HG03280 (cell line): ENCODE data around the gene KDM8.
"Not testable (repeated sequence)": the region's sequence is repeated elsewhere in the genome, so short reads cannot be mapped to it uniquely, and the experiment has no call there.

ENCODE experiments used
- ATAC-seq: cut with Tn5 transposase; IDR thresholded peaks from one replicate; pipeline ENCODE4 v1.9.1; 2021; ENCODE audit warnings: mild to moderate bottlenecking, moderate library complexity; ENCODE audit not compliant: unreplicated experiment

The KDM8 gene

GRCh38 chr16:27190316-27190871 lies 12.9 kb upstream of the KDM8 start:
- no peak for ATAC-seq

- no peak for ATAC-seq
Observed at GRCh38 chr16:27191352-27191924, 11.9 kb upstream of the KDM8 start.

DNA sequence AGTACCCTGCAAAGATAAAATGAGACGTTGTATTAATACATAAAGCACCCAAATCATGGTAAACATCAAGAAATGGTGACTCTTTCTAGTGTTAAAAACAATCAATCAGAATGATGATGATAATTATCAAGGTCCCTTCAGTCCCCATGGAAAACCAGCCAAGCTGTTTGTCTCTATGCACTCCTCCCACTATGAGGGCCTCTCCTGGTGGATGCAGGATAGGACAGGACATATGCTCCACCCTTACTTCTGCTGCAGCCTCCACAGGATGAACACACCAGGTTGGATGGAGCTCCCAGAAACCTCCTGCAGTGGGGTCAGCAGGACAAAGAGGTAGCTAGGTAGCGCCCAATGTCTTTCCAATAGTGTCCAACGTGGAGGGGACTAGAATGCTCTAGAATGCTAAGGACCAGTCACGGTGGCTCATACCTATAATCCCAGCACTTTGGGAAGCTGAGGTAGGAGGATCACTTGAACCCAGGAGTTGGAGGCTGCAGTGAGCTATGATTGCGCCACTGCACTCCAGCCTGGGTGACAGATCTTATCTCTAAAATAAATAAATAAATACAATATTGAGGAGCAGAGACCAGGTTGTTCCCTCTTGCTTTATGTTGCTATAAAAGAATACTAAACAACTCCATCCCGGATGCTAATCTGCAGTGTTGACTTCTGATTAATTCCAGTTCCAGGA lies 9.9 kb upstream of the KDM8 start:
- no peak for ATAC-seq

- no peak for ATAC-seq
Observed at GRCh38 chr16:27195076-27195741, 8.1 kb upstream of the KDM8 start.

DNA sequence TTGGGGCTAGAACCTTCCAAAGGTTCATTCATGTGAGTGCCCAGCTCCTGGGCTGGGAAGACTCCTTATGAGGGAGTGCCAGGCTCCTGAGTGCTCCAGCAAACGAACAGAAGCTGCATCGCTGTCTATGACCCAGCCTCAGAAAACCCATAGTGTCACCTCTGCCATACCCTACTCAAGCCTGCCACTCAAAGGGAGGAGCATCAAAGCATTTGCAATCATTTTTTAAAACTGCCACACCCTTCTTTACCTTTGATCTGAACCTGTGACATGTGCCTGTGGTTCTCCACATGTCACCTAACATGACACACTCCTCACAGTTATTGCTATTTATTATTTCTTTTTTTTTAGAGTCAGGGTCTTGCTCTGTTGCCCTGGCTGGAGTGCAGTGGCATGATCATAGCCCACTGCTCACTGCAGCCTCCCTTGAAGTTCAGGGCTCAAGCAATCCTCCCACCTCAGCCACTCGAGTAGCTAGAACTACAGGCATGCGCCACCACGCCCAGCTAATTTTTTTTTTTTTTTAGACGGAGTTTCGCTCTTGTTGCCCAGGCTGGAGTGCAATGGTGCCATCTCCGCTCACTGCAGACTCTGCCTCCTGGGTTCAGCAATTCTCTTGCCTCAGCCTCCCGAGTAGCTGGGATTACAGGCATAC lies 7.3 kb upstream of the KDM8 start:
- ATAC-seq = no peak

DNA sequence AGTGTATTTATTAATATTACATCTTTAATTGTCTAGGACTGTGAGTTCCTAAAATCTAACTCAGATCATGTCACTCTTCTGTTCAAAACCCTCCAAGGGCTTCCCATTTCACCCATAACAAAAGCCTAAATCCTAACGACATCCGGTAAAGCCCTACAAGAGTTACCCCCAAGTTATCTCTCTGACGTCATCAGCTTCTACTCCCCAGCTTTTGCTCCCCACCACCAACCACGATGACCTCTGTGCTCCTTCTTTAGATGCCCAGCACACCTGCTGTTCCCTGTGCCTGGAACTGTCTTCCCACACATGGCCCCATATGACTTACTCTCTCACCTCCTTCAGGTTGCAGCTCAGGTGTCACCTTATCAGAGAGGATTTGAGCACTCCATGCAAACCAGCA lies 6.3 kb upstream of the KDM8 start:
- no peak for ATAC-seq

- ATAC-seq = no peak
Observed at GRCh38 chr16:27198451-27199234, 4.7 kb upstream of the KDM8 start.

GRCh38 chr16:27199235-27199586 lies 4.1 kb upstream of the KDM8 start:
- ATAC-seq = no peak

DNA sequence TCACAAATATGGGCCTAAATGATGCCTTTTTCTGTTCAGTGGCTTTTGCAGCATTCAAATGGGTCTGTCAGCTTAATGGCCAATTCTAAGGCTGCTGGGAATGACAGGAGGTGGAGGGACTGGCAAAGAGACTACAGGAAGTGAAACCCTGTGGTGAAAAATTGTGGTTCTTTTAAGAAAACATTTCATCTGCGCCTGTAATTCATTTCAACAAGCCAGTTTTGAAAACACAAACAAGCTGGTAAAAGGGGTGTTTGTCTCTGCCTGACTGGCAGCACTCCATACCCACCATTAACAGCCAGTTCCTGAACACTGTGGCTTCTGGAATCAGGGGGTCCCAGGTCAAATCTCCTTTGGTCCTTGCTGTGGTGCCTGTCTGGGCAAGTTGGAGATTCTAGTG lies 3.6 kb upstream of the KDM8 start:
- peak; percentile 23 for ATAC-seq

GRCh38 chr16:27200914-27201313 lies 2.4 kb upstream of the KDM8 start:
- not testable (repeated sequence) for ATAC-seq

- ATAC-seq = peak; percentile 61
Observed at GRCh38 chr16:27202923-27203506, 311 bp upstream of the KDM8 start.

DNA sequence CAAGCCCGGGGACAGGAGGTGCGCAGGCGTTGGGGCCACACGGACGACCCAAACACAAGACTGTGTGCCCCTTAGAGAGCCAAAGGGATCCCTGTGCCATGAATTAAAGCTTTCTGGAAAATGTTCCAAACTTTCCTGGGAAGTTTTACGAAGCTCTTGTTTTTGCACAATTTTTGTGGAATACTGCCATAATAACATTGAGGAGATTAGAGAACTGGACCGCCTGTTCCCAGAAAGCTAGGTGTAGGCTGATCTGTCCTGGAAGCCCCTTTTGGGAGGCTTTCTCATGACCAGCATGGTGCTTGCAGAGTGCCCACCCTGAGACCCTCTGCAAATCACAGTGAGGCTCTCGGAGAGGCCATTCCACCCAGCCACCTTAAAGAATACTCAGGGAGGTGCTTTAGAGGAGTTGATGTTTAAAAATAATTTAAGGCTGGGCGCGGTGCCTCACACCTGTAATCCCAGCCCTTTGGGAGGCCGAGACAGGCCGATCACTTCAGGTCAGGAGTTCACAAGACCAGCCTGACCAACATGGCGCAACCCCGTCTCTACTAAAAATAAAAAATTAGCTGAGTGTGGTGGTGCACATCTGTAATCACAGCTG lies 1.1 kb downstream of the KDM8 start:
- no peak for ATAC-seq

DNA sequence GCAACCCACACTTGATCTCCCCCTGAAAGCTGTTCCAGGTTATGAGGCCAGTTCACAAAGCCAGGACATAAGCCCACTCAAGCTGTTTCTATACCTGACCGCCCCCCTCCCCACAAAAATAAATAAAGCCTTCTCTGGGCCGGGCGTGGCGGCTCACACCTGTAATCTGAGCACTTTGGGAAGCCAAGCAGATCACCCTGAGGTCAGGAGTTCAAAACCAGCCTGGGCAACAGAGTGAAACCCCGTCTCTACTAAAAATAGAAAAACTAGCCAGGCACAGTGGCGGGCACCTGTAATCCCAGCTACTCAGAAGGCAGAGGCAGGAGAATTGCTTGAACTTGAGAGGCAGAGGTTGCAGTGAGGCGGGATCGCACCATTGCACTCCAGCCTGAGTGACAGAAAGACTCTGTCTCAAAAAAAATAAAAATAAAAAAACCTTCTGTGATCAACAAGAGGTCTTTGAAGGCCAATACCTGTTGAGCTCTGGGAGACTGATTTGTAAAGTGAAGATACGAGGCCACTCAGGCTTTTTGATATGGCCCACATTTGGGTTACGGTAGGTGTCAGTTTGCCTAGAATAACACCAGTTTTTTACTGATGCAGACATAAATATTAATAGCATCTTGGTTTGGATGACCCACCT lies 2.2 kb downstream of the KDM8 start:
- no peak for ATAC-seq

- not testable (repeated sequence) for ATAC-seq
Observed at GRCh38 chr16:27207121-27207520, 3.8 kb downstream of the KDM8 start.

- ATAC-seq = no peak
Observed at GRCh38 chr16:27208081-27208680, 4.9 kb downstream of the KDM8 start.

DNA sequence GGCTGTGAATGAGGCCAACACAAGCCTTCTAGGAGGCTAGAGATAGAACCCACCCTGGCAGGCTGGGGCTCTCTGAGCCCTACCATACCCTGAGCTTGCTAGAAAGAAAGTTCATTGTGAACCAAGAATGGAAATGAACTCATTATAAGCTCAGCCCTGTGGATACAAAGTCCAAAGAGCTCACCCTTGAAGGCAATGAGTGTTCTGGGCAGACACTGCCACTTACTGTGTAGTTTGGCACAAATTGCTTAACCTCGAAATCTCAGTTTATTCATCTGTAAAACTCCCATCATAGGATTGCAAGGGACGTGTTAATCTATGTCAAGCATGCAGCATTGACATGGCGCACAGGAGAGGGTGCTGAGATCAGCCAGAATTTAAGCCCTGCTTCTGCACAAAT lies 5.5 kb downstream of the KDM8 start:
- no peak for ATAC-seq

DNA sequence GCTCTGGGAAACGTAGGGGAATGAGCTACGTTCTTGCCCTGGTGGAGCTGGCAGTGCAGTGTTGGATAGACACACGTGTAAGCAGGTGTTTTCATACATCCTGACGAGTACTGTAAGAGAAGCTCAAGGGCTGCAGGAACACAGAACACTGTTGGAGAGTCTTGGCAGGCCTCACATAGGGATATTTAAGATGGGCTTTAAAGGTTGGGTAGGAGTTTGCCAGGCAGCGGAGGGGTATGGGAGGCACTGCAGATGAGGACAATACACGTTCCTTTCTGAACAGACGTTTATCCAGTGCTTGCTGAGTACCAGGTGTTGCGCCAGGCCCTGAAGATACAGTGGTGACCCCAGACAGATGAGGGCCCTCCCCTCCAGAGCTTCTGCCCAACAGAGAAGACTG lies 6.3 kb downstream of the KDM8 start:
- no peak for ATAC-seq

- ATAC-seq = no peak
Observed at GRCh38 chr16:27210174-27210573, 6.8 kb downstream of the KDM8 start.

GRCh38 chr16:27211026-27211425 lies 7.7 kb downstream of the KDM8 start:
- ATAC-seq = no peak
